Mucosa of descending colon (tissue), 3 donors: ENCODE data around the gene STX2. TPM values are rescaled to one million over a fixed set of nuclear protein-coding genes. Genes with fewer than 3 reads are reported as not detected.

Experiments
- ATAC-seq: fragments of 200-7000 bp; cut with Tn5 transposase; one replicate; pipeline ENCODE4 v1.9.1; 2020; ENCODE audit warnings: mild to moderate bottlenecking, moderate library complexity
- DNase-seq, 3 donors: peaks; one replicate each; pipeline ENCODE4 v3.0.0-alpha.2; 2020
- H3K36me3 ChIP-seq: fragments of 200-600 bp; one replicate; pipeline ENCODE4 v1.8.0; 2021; ENCODE audit warnings: low read depth, mild to moderate bottlenecking
- H3K4me1 ChIP-seq: fragments of 200-600 bp; one replicate; pipeline ENCODE4 v1.8.0; 2021; ENCODE audit warnings: low read depth, mild to moderate bottlenecking
- H3K4me3 ChIP-seq: fragments of 200-600 bp; one replicate; pipeline ENCODE4 v1.8.0; 2021; ENCODE audit warnings: mild to moderate bottlenecking
- H3K9me3 ChIP-seq: fragments of 200-600 bp; one replicate; pipeline ENCODE4 v1.8.0; 2021; ENCODE audit warnings: mild to moderate bottlenecking
- CTCF ChIP-seq: fragments of 200-600 bp; IDR thresholded peaks from one replicate; pipeline ENCODE4 v1.8.0; 2022; ENCODE audit warnings: antibody characterized with exemption, mild to moderate bottlenecking
- intact Hi-C, 2 donors: fragments of 100-400 bp; cut with DNase I in 1 of 2; cut with micrococcal nuclease in 1 of 2; formaldehyde crosslinking; loops; one replicate each; pipeline versions ENCODE4 v1.11.0 to v1.11.1; 2022; cut with DNase I, micrococcal nuclease
- total RNA-seq, 3 donors: library from RNA; stranded (reverse); fragmentation: NEBNext Ultra II Directional in 2 of 3; extraction: Animal tissue kit (Norgen Biotek cat#: 25700) in 2 of 3; gene quantifications; one replicate each; pipeline versions ENCODE4 v1.2.1 to v1.2.4, GENCODE V29; 2021 to 2023
- donor health status: DM: no; HTN: no; CAD: no; lungs with moderate emphysema.
- donor health status: DM: no; HTN: no; CAD: no.
- donor health status: DM: no; HTN: yes; CAD: no.

The STX2 gene
- total RNA-seq, 3 donors from 2014 or later: 1.6 to 34.2 (median 4.4) TPM

GRCh38 chr12:130800312-130800711 lies 38.7 kb downstream of the STX2 start:
- H3K9me3 ChIP-seq: no peaks in the 10 kb centered on the region
- H3K4me3 ChIP-seq: no peak overlapping the region
- ATAC-seq (no peak), DNase-seq (no peak)
- TF ChIP-seq CTCF: no peak
- intact Hi-C loops: no loop called here
- H3K36me3 ChIP-seq: no peaks in the 10 kb centered on the region
- H3K4me1 ChIP-seq: no peaks in the 10 kb centered on the region

- H3K9me3 ChIP-seq: no peaks in the 10 kb centered on the region
- H3K36me3 ChIP-seq: no peaks in the 10 kb centered on the region
- intact Hi-C loops: no loop called here
- no peaks in the 10 kb centered on the region for H3K4me1 ChIP-seq
- no peak for DNase-seq
- ATAC-seq: no peak
- TF ChIP-seq CTCF: no peak
- H3K4me3 ChIP-seq: no peak overlapping the region
Observed at GRCh38 chr12:130799051-130799450, 40.0 kb downstream of the STX2 start.

DNA sequence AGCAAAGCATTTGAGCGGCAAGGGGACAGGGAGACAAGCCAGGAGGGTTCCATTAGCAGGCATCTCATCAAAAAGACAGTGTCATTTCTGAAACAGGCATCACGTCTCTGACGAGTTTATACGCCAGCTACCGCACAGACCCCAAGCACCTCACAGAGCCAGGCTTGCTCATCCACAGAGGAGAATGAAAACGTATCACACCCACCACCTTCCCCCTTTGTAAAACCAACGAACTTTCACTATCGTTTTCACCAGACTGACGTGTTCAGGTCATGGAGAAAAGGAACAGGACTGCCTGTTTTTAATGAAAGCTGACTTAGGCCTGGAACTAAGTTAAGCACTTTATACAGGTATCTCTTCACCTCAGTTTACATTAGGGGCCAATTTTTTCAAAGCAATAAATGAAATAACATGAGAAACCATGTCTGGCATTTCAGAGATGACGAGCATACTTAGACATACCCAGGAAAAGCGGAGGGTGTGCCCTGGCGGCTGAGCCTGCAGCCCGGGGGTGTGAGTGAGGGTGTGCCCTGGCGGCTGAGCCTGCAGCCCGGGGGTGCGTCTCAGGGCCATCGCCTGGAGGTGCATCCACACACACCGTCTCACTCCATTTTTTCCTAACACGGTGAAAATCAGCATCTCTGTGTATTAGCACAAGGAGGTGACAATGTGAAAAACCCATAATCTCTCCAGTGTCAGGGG lies 41.9 kb downstream of the STX2 start:
- Histone ChIP-seq H3K4me1 (no peaks in the 10 kb centered on the region), H3K36me3 (no peaks in the 10 kb centered on the region), H3K4me3 (no peak overlapping the region), H3K9me3 (no peaks in the 10 kb centered on the region)
- intact Hi-C loops: no loop called here
- no peak for TF ChIP-seq CTCF
- ATAC-seq (peak; percentile 76), DNase-seq (no peak)

DNA sequence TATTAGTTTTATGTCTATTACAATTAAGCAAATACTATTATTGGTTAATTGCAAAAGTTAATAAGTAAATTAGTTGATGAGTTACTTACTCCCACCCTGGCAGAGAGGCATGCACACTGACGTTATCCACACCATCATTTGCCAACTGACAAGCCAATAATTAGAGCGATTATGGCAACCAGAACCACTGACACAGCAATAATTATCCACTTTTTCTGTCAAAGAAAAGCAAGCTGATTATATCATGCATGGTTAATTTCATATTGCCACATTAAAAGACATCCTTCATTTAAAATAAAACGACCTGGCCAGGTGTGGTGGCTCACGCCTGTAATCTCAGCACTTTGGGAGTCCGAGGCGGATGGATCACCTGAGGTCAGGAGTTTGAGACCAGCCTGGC lies 43.1 kb downstream of the STX2 start:
- intact Hi-C loops: no loop called here
- Histone ChIP-seq H3K36me3 (no peaks in the 10 kb centered on the region), H3K9me3 (no peaks in the 10 kb centered on the region), H3K4me3 (no peak overlapping the region), H3K4me1 (no peaks in the 10 kb centered on the region)
- ATAC-seq (no peak), DNase-seq (no peak)
- TF ChIP-seq CTCF: no peak

GRCh38 chr12:130793554-130793849 lies 45.5 kb downstream of the STX2 start:
- no peak for ATAC-seq
- TF ChIP-seq CTCF: no peak

More at GRCh38 chr12:130793554-130793849, 45.5 kb downstream of the STX2 start:
- H3K4me1 ChIP-seq: no peaks in the 10 kb centered on the region
- DNase-seq: no peak
- intact Hi-C loops: no loop called here
- H3K36me3 ChIP-seq: no peaks in the 10 kb centered on the region
- no peaks in the 10 kb centered on the region for H3K9me3 ChIP-seq
- no peak overlapping the region for H3K4me3 ChIP-seq
